NCI-H1417 treated with DMSO at 0.1 percent for 48 hours (cell line): ENCODE data around the gene KMT2E.
"Not testable (repeated sequence)": the region's sequence is repeated elsewhere in the genome, so short reads cannot be mapped to it uniquely, and the experiment has no call there.

Experiments used
- DNase-seq: peaks from one replicate; lab custom pipeline; 2025; lab: John Stamatoyannopoulos, UW

The KMT2E gene

DNA sequence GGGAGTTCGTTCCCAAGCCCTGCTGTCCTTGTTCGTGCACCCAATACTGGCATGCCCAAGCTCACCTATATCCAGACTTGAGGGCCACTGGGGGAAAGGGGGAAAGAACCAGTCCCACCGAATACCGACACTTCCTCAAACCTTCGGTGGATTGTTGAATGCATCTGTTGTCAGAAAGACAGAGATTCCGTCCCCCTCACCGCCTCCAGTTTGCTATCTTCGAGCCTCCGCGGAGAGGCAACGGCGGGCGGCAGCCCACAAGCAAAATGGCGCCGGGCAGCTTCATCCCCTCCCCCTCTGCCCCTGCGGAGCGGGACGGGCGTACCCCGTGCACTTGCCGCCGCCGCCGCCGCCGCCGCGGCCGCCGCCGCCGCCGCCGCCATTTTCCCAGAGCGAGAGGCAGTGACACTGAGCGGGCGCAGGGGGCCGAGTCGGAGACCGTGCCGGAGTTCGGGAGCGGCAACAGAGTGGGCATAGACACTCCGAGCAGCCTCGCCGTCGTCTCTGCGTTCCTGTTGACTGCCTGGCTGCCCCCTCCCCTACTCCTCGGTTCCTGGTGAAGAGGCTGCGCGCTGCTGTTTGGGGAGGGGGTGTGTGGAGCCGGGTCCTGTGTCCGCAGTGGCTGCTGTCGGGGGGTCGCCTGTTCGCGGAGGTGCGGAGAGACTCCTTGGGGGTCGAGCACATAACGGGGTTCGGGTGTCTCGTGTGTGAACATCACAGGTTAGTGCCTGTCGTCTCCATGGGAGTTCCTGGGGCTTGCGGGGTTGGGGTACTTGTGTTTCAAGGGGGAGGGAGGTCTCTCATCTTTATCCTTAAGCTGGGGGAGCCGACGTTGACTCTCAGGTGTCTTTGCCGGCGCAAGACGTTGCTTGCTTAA lies at the start of gene KMT2E:
Gene KMT2E (plus strand): TSS at position 390 of the 877 bp plus-strand sequence. CDS start 26,748 bp downstream, outside the sequence.
- peak; percentile 63 for DNase-seq

GRCh38 chr7:104964626-104965236 lies 49.3 kb upstream of the KMT2E start:
- no peak for DNase-seq

DNA sequence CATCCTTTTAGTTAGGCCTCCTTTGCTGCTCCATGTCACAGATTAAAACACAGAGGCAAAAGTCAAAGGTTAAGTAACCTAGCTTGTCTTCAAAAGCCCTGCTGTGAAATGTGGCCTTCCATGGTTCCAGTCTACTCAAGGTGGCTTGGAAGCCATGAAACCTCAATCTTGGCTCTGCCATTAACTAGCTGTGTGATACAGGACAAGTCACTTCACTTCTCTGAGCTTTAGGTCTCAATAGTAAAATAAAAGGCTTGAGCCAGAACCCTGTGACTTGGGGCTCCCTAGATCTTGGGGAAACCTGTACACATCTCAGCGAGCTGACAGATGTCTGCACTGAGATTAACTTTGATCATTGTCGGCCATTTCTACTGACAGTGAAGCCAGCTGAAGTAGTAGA lies 48.0 kb upstream of the KMT2E start:
- no peak for DNase-seq

DNA sequence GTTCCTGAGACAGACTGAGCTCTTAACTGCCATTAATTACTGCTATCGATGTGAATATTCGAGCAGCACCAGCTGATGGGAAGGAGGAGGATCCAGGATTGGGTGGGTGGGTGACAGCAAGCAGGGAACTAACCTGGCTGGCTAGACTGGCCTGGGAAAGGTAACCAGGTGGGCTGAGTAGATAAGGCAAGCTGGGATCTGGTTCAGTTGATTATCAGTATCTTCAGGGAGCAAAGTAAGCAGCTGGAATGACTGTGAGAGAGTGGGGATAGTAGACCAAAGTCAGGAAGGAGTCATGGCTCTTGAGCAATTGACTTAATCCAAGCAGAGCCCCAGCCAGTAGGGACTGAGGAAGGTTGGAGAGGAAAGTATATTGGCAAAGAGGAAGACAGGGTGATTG lies 46.9 kb upstream of the KMT2E start:
- DNase-seq = no peak

DNA sequence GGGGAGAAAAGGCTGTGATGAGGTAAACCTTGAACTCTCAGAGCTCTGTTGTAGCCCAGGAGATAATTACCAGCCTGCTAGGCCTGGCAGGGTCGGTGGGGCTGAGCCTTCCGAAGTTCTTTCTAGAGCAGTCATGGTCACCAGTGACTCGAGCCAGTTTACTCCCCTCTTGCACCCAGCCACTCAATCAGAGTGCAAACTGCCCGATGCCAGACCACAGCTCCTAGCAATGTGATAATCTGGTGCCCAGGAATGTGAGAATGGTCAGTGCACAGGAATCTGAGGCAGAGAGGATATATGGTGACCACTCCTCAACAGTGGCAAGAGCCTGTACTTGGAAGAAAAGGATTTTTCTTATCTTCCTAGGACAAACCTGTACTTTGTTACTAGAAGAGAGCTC lies 46.4 kb upstream of the KMT2E start:
- DNase-seq = no peak

- no peak for DNase-seq
These were observed 45.4 kb upstream of the KMT2E start for GRCh38 chr7:104968648-104969047.

DNA sequence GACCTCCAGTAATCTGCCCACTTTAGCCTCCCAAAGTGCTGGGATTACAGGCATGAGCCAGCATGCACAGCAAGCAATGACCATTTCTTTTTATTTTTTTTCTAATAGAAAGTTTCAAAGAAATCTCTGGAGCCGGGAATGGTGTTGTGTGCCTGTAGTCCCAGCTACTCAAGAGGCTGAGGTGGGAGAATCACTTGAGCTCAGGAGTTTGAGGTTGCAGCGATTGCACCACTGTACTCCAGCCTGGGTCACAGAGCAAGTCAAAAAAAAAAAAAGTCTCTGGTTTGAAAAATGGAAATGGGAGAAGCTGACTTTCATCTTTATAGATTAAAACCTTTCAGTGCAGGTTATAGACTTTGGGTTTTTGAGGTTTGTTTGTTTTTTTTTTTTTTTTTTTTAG lies 44.8 kb upstream of the KMT2E start:
- DNase-seq = no peak

DNA sequence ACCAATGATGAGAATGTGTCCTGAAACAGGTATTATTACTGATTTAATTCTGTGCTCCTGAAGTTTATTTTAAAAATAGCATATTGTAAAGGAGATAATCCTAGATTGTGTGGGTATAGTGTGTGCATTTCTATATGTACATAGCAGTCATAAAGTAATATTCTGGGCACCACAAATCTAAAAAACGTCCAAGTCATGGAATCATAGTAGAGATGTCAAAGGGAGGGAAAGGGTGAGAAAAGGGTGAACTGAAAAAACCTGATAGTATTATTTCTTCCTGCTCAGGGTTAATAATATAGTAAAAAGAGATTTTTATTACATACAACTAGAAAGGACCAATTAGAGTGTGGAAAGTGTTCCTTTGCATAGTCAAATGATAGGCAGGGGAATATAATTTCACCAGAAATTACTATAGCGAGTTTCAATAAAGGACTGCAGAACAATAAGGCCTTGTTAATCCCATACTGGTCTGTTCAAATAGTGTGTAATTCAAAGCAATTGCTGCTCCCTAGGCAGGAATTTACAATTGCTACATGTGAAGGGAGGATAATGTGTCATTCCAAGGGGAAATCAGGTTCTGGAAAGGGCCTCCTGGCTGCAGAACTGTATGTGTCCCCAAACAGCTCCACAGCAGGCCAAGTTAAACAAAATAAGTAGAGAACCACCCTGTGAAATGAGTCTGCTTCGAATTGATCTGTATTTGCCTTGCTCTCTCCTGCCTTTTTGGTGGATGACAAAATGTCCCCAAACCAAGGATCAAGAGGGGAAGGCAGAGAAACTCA lies 42.5 kb upstream of the KMT2E start:
- no peak for DNase-seq

GRCh38 chr7:104972500-104972899 lies 41.5 kb upstream of the KMT2E start:
- no peak for DNase-seq

DNA sequence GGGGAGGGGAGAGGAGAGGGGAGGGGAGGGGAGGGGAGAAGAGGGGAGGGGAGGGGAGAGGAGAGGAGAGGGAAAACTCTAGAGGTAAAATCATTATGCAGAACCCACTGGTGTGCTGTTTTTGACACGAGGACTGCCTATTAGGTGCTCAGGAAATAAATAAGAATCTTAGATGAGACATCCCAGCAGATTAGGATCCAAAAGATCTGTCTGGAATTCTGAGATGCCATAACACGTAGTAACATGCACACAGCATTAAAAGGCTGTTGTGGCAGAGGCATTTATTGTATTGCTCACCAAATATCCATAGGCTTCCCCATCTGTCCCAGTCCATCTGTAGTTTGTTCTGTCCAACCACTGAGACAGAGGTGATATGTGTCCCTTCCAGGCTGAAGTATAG lies 40.8 kb upstream of the KMT2E start:
- DNase-seq = no peak

DNA sequence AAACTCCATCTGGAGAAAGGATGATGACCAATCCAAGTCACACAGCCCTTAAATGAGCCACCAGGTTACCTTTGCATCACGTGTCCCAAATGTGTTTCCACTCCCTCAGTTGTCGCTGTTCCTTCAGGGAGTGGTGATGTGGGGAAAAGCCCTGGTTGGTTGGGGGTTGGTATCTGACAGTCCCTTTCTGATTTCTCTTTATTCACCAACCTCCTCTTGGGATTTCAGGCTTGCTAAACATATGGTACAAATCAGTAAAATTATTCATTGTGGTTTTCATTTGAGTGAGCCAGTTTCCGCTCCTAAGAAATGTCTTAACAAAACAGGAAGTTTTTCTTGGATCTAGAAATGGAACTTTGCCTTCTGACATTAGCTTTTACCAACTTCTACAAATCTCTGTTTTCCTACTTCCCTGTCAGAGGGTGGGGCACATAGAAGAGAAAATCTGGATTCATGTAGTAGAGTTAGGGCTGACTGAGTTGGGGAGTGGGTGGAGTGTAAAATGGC lies 40.0 kb upstream of the KMT2E start:
- no peak for DNase-seq

DNA sequence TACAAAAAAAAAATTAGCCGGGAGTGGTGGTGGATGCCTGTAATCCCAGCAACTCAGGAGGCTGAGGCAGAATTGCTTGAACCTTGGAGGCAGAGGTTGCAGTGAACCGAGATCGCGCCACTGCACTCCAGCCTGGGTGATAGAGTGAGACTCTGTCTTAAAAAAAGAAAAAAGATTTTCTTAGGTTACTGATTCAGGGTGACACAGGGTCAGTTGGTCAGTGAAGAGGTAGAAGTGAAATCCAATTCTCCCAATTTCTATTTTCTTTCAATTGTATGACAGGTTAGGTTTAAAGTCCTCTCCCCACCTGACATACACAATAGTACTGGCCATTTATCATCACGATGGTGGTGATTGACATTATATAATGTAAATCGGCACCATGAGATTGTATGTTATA lies 38.5 kb upstream of the KMT2E start:
- not testable (repeated sequence) for DNase-seq

- no peak for DNase-seq
These were observed 36.9 kb upstream of the KMT2E start for GRCh38 chr7:104976966-104977636.

DNA sequence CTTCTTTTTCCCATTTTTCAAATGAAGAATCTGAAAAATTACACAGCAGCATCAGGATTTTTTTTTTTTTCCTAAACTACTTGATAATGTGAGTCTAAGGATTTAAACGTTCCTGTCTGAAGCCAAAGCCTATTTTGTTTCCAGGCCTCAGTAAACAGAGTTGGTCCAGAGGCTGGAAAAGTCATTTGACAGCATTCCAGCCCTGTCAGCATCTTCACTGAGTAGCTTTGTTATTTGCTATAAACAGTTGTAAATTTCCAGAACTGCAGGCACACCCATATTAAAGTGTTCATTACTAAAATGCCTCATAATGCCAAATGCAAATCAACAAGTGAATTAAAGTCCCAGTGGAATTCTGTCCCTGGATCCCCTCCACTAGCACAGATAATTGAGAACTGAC lies 35.5 kb upstream of the KMT2E start:
- no peak for DNase-seq

DNA sequence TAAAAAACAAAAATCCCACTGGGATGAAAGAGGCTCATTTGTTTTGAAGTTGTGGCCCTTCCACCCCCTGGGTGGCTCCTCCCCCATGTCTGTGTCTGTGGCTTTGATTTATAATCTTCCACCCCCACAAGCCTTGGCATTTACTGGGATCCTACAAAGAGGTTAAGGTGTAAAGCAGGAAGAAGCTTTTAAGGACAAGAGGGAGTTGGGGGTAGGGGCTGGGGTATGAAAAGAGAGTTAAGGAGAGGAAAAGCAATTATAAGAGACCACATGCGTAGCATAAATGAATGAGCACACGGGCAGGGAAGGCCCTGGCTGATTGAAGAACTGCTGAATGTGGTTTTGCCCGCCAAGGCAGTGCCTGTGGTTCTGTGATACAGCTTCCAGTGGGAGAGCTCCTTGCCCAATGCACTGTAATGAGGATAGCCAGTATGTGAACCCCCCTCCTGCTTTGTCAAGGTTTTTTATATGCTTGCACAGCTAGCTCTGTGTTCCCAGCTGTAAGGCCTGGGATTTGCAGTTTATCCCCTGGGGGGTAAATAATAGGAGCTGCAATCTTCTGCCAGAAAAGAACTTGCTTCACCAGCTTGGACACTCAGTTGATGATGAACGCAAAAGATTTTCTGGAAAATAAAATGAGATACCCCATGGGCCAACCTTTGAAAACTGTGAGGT lies 34.7 kb upstream of the KMT2E start:
- DNase-seq = no peak

GRCh38 chr7:104980440-104980839 lies 33.6 kb upstream of the KMT2E start:
- DNase-seq = no peak

GRCh38 chr7:104980841-104981671 lies 32.9 kb upstream of the KMT2E start:
- peak; percentile 32 for DNase-seq

- no peak for DNase-seq
These were observed 32.4 kb upstream of the KMT2E start for GRCh38 chr7:104981672-104982037.

GRCh38 chr7:104982308-104983075 lies 31.5 kb upstream of the KMT2E start:
- DNase-seq = no peak

DNA sequence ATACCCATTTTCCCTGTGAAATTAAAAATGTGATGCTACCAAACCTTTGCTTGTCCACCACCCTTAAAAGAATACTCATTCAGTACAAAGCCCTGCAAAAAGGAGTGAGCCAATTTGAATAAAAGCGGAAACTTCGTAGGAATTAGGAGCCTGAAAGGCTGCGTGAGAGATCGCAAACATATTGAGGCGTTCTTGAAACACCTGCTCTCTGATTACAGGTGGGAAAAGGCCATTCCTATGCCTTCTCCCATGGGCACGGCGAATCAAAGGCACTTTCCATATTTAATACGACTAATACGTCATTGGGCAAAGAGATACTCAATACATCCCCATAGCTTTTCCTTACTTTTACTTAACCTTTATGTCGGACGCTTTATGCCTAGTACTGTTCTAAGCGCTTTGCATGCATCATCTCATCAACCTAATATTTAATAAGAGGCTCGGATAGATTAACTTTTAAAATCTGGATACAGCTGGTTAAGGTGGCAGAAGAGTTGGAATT lies 30.9 kb upstream of the KMT2E start:
- DNase-seq = no peak
